Skeletal muscle cell (primary cell): ENCODE measurements around the gene NOS2.
"Not testable (repeated sequence)": the region's sequence is repeated elsewhere in the genome, so short reads cannot be mapped to it uniquely, and the experiment has no call there.

ENCODE experiments used
- DNase-seq: peaks from one replicate; pipeline ENCODE4 v3.0.0-alpha.2; 2010; ENCODE audit warnings: low read depth
- H3K4me3 ChIP-seq: 2 replicates; pipeline ENCODE4 v1.5.1; 2011; ENCODE audit warnings: low read depth, mild to moderate bottlenecking, control low read depth, low read length, moderate library complexity

NOS2 gene

GRCh38 chr17:27760069-27760885, 40.1 kb downstream of the NOS2 start:
- H3K4me3 ChIP-seq = no peak overlapping the region
- DNase-seq = no peak

- H3K4me3 ChIP-seq = no peak overlapping the region
- no peak for DNase-seq
These were observed 40.8 kb downstream of the NOS2 start for GRCh38 chr17:27759528-27759927.

GRCh38 chr17:27756467-27757371, 43.6 kb downstream of the NOS2 start:
- DNase-seq = no peak
- no peak overlapping the region for H3K4me3 ChIP-seq

GRCh38 chr17:27755706-27756466, 44.4 kb downstream of the NOS2 start:
- no peak overlapping the region for H3K4me3 ChIP-seq
- DNase-seq = no peak

GRCh38 chr17:27754549-27754948, 45.8 kb downstream of the NOS2 start:
- no peak for DNase-seq
- no peak overlapping the region for H3K4me3 ChIP-seq

- H3K4me3 ChIP-seq, DNase-seq: not testable (repeated sequence)
These were observed 46.6 kb downstream of the NOS2 start for GRCh38 chr17:27753726-27754125.

- H3K4me3 ChIP-seq, DNase-seq: not testable (repeated sequence)
These were observed 47.3 kb downstream of the NOS2 start for GRCh38 chr17:27752831-27753619.

GRCh38 chr17:27751622-27752490, 48.5 kb downstream of the NOS2 start:
- no peak for DNase-seq
- no peak overlapping the region for H3K4me3 ChIP-seq

GRCh38 chr17:27751166-27751565, 49.2 kb downstream of the NOS2 start:
- DNase-seq = no peak
- no peak overlapping the region for H3K4me3 ChIP-seq

- not testable (repeated sequence) for H3K4me3 ChIP-seq, DNase-seq
These were observed 50.7 kb downstream of the NOS2 start for GRCh38 chr17:27749562-27750150.

- no peak overlapping the region for H3K4me3 ChIP-seq
- no peak for DNase-seq
These were observed 51.9 kb downstream of the NOS2 start for GRCh38 chr17:27748360-27748825.

GRCh38 chr17:27747462-27748359, 52.6 kb downstream of the NOS2 start:
- no peak overlapping the region for H3K4me3 ChIP-seq
- no peak for DNase-seq

- DNase-seq = no peak
- H3K4me3 ChIP-seq = no peak overlapping the region
These were observed 53.4 kb downstream of the NOS2 start for GRCh38 chr17:27746881-27747280.

GRCh38 chr17:27746320-27746719, 54.0 kb downstream of the NOS2 start:
- not testable (repeated sequence) for H3K4me3 ChIP-seq, DNase-seq

GRCh38 chr17:27745207-27745830, 55.0 kb downstream of the NOS2 start:
- DNase-seq, H3K4me3 ChIP-seq: not testable (repeated sequence)

GRCh38 chr17:27743281-27743885, 56.9 kb downstream of the NOS2 start:
- DNase-seq = no peak
- H3K4me3 ChIP-seq = no peak overlapping the region
